Measurements from ENCODE around the gene TIE1. TPM values are rescaled to one million over a fixed set of nuclear protein-coding genes. Genes with fewer than 3 reads are reported as not detected.

The TIE1 gene
- total RNA-seq, result 100 to 1,000 TPM in 1 of 6 donors, 10 to 100 TPM in 5; 23.9 to 170 (median 51.4) TPM

DNA sequence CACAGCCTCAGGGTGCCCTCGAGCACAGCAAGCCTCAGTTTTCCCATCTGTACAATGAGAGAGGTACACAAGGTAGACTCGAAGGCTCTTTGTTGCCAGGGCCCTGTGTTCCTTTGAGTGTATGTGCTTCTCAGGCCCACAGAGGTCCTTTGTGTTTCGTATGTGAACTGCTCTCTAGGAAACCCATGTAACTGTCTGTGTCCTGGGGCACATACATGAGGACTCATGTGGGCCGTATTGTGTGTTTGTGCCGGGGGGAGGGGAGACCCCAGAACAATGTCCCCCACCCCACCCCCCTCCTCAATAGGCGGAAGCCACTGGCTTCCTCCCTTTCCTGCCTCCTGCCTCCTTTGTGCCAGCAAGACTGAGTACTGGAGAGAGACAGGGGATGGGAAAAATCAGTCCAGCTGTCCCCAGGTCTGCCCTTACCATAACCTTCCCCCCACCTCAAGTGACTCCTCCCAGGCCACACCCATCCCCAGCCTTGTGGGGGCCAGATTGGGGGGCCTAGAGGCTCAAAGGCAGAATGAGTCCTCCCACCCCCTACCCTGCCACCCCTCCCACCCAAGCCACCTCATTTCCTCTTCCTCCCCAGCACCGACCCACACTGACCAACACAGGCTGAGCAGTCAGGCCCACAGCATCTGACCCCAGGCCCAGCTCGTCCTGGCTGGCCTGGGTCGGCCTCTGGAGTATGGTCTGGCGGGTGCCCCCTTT, at the start of gene TIE1:
Gene TIE1, plus strand, starts transcription at position 605 of the 717 bp plus-strand sequence. Its CDS starts 90 bp downstream, at position 695.
- H3K27me3 ChIP-seq, result no peaks in the 10 kb centered on the region
- DNase-seq, result peak in 1 of 2 donors; percentile 41
- H3K4me1 ChIP-seq, result peaks cover 32 to 51% (median 46%) of the 10 kb centered on the region in 4 donors
- peak in 1 of 2 donors; percentile 34 for ATAC-seq (ENCODE audit: low FRiP score in 2 of 2)
- TF ChIP-seq, protein P1, sequence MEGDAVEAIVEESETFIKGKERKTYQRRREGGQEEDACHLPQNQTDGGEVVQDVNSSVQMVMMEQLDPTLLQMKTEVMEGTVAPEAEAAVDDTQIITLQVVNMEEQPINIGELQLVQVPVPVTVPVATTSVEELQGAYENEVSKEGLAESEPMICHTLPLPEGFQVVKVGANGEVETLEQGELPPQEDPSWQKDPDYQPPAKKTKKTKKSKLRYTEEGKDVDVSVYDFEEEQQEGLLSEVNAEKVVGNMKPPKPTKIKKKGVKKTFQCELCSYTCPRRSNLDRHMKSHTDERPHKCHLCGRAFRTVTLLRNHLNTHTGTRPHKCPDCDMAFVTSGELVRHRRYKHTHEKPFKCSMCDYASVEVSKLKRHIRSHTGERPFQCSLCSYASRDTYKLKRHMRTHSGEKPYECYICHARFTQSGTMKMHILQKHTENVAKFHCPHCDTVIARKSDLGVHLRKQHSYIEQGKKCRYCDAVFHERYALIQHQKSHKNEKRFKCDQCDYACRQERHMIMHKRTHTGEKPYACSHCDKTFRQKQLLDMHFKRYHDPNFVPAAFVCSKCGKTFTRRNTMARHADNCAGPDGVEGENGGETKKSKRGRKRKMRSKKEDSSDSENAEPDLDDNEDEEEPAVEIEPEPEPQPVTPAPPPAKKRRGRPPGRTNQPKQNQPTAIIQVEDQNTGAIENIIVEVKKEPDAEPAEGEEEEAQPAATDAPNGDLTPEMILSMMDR (IDR thresholded peaks at IDR 0.05), result no peak
- TF ChIP-seq POLR2A (IDR thresholded peaks at IDR 0.05) (peak in 1 of 4 donors; percentile 25), EP300 (IDR thresholded peaks at IDR 0.05) (no peak), POLR2AphosphoS5 (IDR thresholded peaks at IDR 0.05) (peak in 1 of 2 donors; percentile 81)
- peak within 1 kb of the TSS; percentile 69 to 81 (median 74) for H3K27ac ChIP-seq
- peak within 1 kb of the TSS; percentile 30 to 46 (median 36) for H3K4me3 ChIP-seq
- 30 to 64% methylated on average over 5 to 10 of the region's 10 CpGs for WGBS, 2 donors
- H3K9me3 ChIP-seq, result no peaks in the 10 kb centered on the region
- no peaks in the 10 kb centered on the region for H3K36me3 ChIP-seq

DNA sequence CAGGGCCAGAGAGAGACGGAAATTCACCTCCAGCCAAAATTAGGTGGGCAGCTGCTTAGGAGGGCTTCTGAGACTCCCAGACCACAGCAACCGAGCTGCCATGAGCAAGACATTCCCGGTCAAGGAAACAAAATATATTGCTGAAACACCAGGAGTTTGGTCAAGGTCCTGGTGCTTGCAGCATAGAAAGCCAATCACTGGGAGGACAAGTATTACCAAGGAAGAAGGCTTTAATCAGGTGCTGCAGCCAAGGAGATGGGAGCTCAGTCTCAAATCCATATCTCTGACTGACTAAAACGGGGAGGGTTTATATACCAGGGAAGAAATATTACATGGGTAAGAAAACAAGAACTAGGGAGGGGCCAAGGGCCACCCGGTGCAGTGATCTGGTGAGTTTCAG, 49.8 kb upstream of the TIE1 start:
- H3K27ac ChIP-seq, result no peak overlapping the region
- no peaks in the 10 kb centered on the region for H3K9me3 ChIP-seq
- ATAC-seq (ENCODE audit: low FRiP score in 2 of 2) (no peak), DNase-seq (no peak)
- peaks cover 0 to 2% (median 0%) of the 10 kb centered on the region in 4 donors for H3K4me1 ChIP-seq
- H3K27me3 ChIP-seq, result no peaks in the 10 kb centered on the region
- no peak overlapping the region for H3K4me3 ChIP-seq
- TF ChIP-seq POLR2A (IDR thresholded peaks at IDR 0.05) (no peak), POLR2AphosphoS5 (IDR thresholded peaks at IDR 0.05) (no peak), EP300 (IDR thresholded peaks at IDR 0.05) (no peak)
- TF ChIP-seq, protein P1 (IDR thresholded peaks at IDR 0.05), result no peak
- H3K36me3 ChIP-seq, result no peaks in the 10 kb centered on the region
- WGBS, 2 donors, result 89 to 94% methylated on average over 5 of the region's 5 CpGs

DNA sequence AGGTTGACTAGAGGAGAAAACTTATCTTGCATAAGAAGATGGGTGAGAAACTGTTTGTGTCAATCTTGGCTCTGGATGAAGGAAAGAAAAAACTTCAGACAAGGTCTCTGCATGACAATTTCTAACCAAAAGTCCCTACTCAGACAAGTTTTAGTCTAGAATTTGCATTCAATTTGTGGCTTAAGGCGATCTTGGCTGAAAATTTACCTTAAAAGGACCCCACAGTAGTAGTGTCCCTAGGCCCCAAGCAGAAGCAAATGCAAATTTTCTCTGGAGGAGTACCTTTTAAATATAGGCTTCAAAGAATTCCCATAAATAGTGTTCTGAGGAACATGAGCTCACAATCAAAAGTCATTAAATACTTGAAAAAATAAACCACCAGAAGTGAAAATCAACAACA, 48.6 kb upstream of the TIE1 start:
- no peak overlapping the region for H3K4me3 ChIP-seq
- WGBS, 2 donors, result 88 to 93% methylated on average over 1 of the region's 1 CpG
- H3K9me3 ChIP-seq, result no peaks in the 10 kb centered on the region
- TF ChIP-seq POLR2AphosphoS5 (IDR thresholded peaks at IDR 0.05) (no peak), EP300 (IDR thresholded peaks at IDR 0.05) (no peak), POLR2A (IDR thresholded peaks at IDR 0.05) (no peak)
- TF ChIP-seq, protein P1 (IDR thresholded peaks at IDR 0.05), result no peak
- no peak overlapping the region for H3K27ac ChIP-seq
- peaks cover 0 to 10% (median 3%) of the 10 kb centered on the region in 4 donors for H3K4me1 ChIP-seq
- H3K27me3 ChIP-seq, result no peaks in the 10 kb centered on the region
- DNase-seq (no peak), ATAC-seq (ENCODE audit: low FRiP score in 2 of 2) (no peak)
- no peaks in the 10 kb centered on the region for H3K36me3 ChIP-seq

DNA sequence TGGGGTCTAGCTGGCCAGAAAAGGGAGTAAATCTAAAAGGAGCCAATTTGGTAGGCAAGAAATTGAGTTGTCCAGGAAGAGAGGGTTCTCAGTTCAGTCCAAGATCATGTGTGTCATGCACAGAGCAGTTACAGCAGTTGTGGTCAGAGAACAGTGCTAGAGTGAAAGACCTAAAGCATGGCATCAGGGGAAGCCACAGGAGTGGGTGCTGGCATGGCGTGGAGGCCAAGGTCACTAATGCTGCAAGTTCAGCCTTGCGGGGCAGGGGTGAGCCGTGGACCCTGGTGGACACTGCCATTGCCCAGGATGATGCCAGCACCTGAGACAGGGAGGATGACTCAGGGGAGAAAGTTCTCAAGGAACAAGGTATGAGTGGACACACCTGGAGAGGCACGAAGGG, 47.6 kb upstream of the TIE1 start:
- 94 to 98% methylated on average over 4 of the region's 4 CpGs for WGBS, 2 donors
- Histone ChIP-seq H3K27me3 (no peaks in the 10 kb centered on the region), H3K4me3 (no peak overlapping the region), H3K9me3 (no peaks in the 10 kb centered on the region), H3K4me1 (peaks cover 0 to 16% (median 6%) of the 10 kb centered on the region in 4 donors), H3K27ac (no peak overlapping the region), H3K36me3 (no peaks in the 10 kb centered on the region)
- DNase-seq (no peak), ATAC-seq (ENCODE audit: low FRiP score in 2 of 2) (no peak)
- TF ChIP-seq POLR2A (IDR thresholded peaks at IDR 0.05) (no peak), POLR2AphosphoS5 (IDR thresholded peaks at IDR 0.05) (no peak), EP300 (IDR thresholded peaks at IDR 0.05) (no peak)
- TF ChIP-seq, protein P1 (IDR thresholded peaks at IDR 0.05), result no peak

All from upper lobe of left lung (tissue), 6 donors.